Activated B cell treated with CpG ODN at 0.5 μM for 24 hours (primary cell): Measurements from ENCODE around the gene ACVR1B. TPM values are rescaled to one million over a fixed set of nuclear protein-coding genes. Genes with fewer than 3 reads are reported as not detected.

ENCODE experiments used
- ATAC-seq: fragments of 200-7000 bp; cut with Tn5 transposase; one replicate; pipeline ENCODE4 v1.10.0; 2021; ENCODE audit warnings: low read depth, mild to moderate bottlenecking, moderate library complexity
- CTCF ChIA-PET: fragments of 350-600 bp; sonication (Branson Sonifier 250); formaldehyde crosslinking; loops from one replicate; lab custom pipeline; 2021; ENCODE audit warnings: antibody characterized with exemption; lab: Charles Lee
- POLR2A ChIA-PET: fragments of 350-600 bp; sonication (Branson Sonifier 250); formaldehyde crosslinking; loops from one replicate; lab custom pipeline; 2021; ENCODE audit warnings: antibody characterized with exemption; lab: Charles Lee
- DNase-seq: peaks from one replicate; pipeline ENCODE4 v3.0.0; 2022
- H3K27ac Mint-ChIP-seq: one replicate; pipeline ENCODE4 v1.8.0; 2020; ENCODE audit warnings: mixed read lengths
- H3K27me3 Mint-ChIP-seq: one replicate; pipeline ENCODE4 v1.8.0; 2021; ENCODE audit warnings: mixed read lengths
- H3K36me3 Mint-ChIP-seq: one replicate; pipeline ENCODE4 v1.8.0; 2021; ENCODE audit warnings: low read depth, mixed read lengths
- H3K4me1 Mint-ChIP-seq: one replicate; pipeline ENCODE4 v1.8.0; 2021; ENCODE audit warnings: mixed read lengths
- H3K4me3 Mint-ChIP-seq: one replicate; pipeline ENCODE4 v1.8.0; 2020; ENCODE audit warnings: mild to moderate bottlenecking, mixed read lengths
- H3K9me3 Mint-ChIP-seq: one replicate; pipeline ENCODE4 v1.8.0; 2020; ENCODE audit warnings: mixed read lengths
- CTCF ChIP-seq: fragments of 200-600 bp; IDR thresholded peaks from one replicate; pipeline ENCODE4 v1.8.0; 2022; ENCODE audit warnings: antibody characterized with exemption, mild to moderate bottlenecking
- intact Hi-C: fragments of 100-400 bp; cut with micrococcal nuclease; formaldehyde crosslinking; loops from one replicate; pipeline ENCODE4 v1.15.1; 2024
- total RNA-seq: library from RNA; stranded (reverse); gene quantifications from 2 replicates; pipeline ENCODE4 v1.2.3, GENCODE V29; 2022

Gene ACVR1B
- total RNA-seq, 1 donor from 2014 or later, result 10.0 TPM

- ATAC-seq, result no peak
- TF ChIP-seq CTCF, result no peak
- Mint-ChIP-seq H3K36me3 (no peaks in the 10 kb centered on the region), H3K4me1 (no peaks in the 10 kb centered on the region), H3K27ac (no peak overlapping the region), H3K4me3 (no peak overlapping the region), H3K27me3 (peaks cover 26% of the 10 kb centered on the region), H3K9me3 (no peaks in the 10 kb centered on the region)
- DNase-seq, result no peak
- CTCF ChIA-PET, result no interaction called here
- POLR2A ChIA-PET, result no interaction called here
- intact Hi-C loops, result no loop called here
These were observed 40.8 kb upstream of the ACVR1B start for GRCh38 chr12:51910691-51911090.

- ATAC-seq, result no peak
- H3K4me1 Mint-ChIP-seq, result no peaks in the 10 kb centered on the region
- ChIA-PET POLR2A (no interaction called here), CTCF (no interaction called here)
- H3K27ac Mint-ChIP-seq, result no peak overlapping the region
- intact Hi-C loops, result no loop called here
- TF ChIP-seq CTCF, result no peak
- no peak overlapping the region for H3K4me3 Mint-ChIP-seq
- H3K36me3 Mint-ChIP-seq, result no peaks in the 10 kb centered on the region
- no peak for DNase-seq
- H3K27me3 Mint-ChIP-seq, result peaks cover 22% of the 10 kb centered on the region
- no peaks in the 10 kb centered on the region for H3K9me3 Mint-ChIP-seq
These were observed 40.2 kb upstream of the ACVR1B start for GRCh38 chr12:51911307-51911706.

- CTCF ChIA-PET, result no interaction called here
- intact Hi-C loops, result no loop called here
- Mint-ChIP-seq H3K4me3 (no peak overlapping the region), H3K4me1 (no peaks in the 10 kb centered on the region), H3K9me3 (no peaks in the 10 kb centered on the region), H3K27me3 (peaks cover 19% of the 10 kb centered on the region), H3K27ac (no peak overlapping the region), H3K36me3 (no peaks in the 10 kb centered on the region)
- no peak for DNase-seq
- POLR2A ChIA-PET, result no interaction called here
- no peak for TF ChIP-seq CTCF
- no peak for ATAC-seq
These were observed 39.4 kb upstream of the ACVR1B start for GRCh38 chr12:51911788-51912711.

- no peak overlapping the region for H3K4me3 Mint-ChIP-seq
- H3K36me3 Mint-ChIP-seq, result no peaks in the 10 kb centered on the region
- ATAC-seq, result no peak
- CTCF ChIA-PET, result no interaction called here
- H3K4me1 Mint-ChIP-seq, result no peaks in the 10 kb centered on the region
- POLR2A ChIA-PET, result no interaction called here
- H3K27ac Mint-ChIP-seq, result no peak overlapping the region
- no peak for TF ChIP-seq CTCF
- no peaks in the 10 kb centered on the region for H3K9me3 Mint-ChIP-seq
- peaks cover 11% of the 10 kb centered on the region for H3K27me3 Mint-ChIP-seq
- no peak for DNase-seq
- intact Hi-C loops, result no loop called here
These were observed 38.1 kb upstream of the ACVR1B start for GRCh38 chr12:51913071-51914033.
